ENCODE measurements around the gene THSD4.

- no peak for TF ChIP-seq CTCF (conservative IDR thresholded peaks at IDR 0.05; ENCODE audit: low read length)
- no peak for TF ChIP-seq EZH2phosphoT487 (IDR thresholded peaks at IDR 0.05; ENCODE audit: borderline replicate concordance)
These were observed 31.0 kb upstream of the THSD4 start for GRCh38 chr15:71084264-71084663.

Measured in Loucy (cell line).